Adipocyte (in vitro differentiated cells): ENCODE data around the gene VIPAS39.

Source experiments
- DNase-seq: peaks from one replicate; pipeline ENCODE4 v3.0.0-alpha.2; 2015; ENCODE audit warnings: low read depth
- H3K27me3 ChIP-seq: replicated peaks from 2 replicates; pipeline ENCODE4 v1.7.0; 2013; ENCODE audit warnings: mild to moderate bottlenecking, low read length, moderate library complexity; ENCODE audit not compliant: control insufficient read depth, insufficient read depth
- H3K36me3 ChIP-seq: 2 replicates; pipeline ENCODE4 v1.7.0; 2013; ENCODE audit warnings: low read length, mild to moderate bottlenecking, moderate library complexity; ENCODE audit not compliant: control insufficient read depth, insufficient read depth, severe bottlenecking
- H3K4me1 ChIP-seq: 2 replicates; pipeline ENCODE4 v1.7.0; 2013; ENCODE audit warnings: mild to moderate bottlenecking, low read length, moderate library complexity; ENCODE audit not compliant: control insufficient read depth, insufficient read depth
- H3K4me3 ChIP-seq: 2 replicates; pipeline ENCODE4 v1.7.0; 2013; ENCODE audit warnings: mild to moderate bottlenecking, low read length, moderate library complexity
- H3K9ac ChIP-seq: 2 replicates; pipeline ENCODE4 v1.7.0; 2013; ENCODE audit warnings: mild to moderate bottlenecking, low read length, moderate library complexity
- H3K9me3 ChIP-seq: 2 replicates; pipeline ENCODE4 v1.7.0; 2013; ENCODE audit warnings: mild to moderate bottlenecking, low read length, moderate library complexity; ENCODE audit not compliant: control insufficient read depth

The VIPAS39 gene

DNA sequence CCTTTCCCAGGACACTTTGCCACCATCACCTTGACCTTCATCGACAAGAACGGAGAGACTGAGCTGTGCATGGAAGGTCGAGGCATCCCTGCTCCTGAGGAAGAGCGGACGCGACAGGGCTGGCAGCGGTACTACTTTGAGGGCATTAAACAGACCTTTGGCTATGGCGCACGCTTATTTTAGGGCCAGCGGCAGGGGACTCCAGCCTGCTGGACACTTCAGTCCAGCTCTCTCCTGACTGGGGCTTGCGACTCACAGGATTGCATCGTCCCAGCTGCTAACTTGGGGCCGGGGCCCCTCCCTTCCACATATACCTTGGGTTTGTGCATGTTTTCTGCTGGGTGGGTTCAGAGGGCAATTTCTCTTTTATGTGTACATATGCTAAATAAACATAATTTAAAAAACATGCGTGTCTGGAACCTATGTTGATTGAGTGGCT lies 11.7 kb upstream of the VIPAS39 start:
- peaks cover 54% of the 10 kb centered on the region for H3K36me3 ChIP-seq
- H3K27me3 ChIP-seq, result peaks cover 5% of the 10 kb centered on the region
- H3K4me3 ChIP-seq, result no peak overlapping the region
- DNase-seq, result no peak
- peaks cover under 1% of the 10 kb centered on the region for H3K4me1 ChIP-seq
- no peak overlapping the region for H3K9ac ChIP-seq
- H3K9me3 ChIP-seq, result no peaks in the 10 kb centered on the region

DNA sequence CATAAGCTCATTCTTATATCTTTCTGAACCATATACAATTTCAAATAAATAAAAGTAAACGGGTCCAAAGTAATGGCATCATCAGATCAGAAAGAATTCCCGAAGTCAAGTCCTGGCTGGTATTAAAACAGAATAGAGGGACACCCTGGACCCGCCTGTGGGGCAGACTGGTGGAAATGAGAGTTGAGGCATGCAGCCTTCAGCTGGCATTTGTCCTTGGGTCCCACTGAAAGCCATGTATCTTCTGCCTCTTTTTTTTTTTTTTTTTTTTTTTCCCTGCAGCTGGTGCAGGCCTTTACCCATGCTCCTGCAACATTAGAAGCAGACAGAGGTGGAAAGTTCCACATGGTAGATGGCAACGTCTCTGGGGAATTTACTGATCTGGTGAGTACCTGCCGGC lies 10.4 kb upstream of the VIPAS39 start:
- H3K4me1 ChIP-seq, result no peaks in the 10 kb centered on the region
- H3K9me3 ChIP-seq, result no peaks in the 10 kb centered on the region
- DNase-seq, result no peak
- no peak overlapping the region for H3K9ac ChIP-seq
- peaks cover 5% of the 10 kb centered on the region for H3K27me3 ChIP-seq
- H3K36me3 ChIP-seq, result peaks cover 67% of the 10 kb centered on the region
- H3K4me3 ChIP-seq, result no peak overlapping the region

DNA sequence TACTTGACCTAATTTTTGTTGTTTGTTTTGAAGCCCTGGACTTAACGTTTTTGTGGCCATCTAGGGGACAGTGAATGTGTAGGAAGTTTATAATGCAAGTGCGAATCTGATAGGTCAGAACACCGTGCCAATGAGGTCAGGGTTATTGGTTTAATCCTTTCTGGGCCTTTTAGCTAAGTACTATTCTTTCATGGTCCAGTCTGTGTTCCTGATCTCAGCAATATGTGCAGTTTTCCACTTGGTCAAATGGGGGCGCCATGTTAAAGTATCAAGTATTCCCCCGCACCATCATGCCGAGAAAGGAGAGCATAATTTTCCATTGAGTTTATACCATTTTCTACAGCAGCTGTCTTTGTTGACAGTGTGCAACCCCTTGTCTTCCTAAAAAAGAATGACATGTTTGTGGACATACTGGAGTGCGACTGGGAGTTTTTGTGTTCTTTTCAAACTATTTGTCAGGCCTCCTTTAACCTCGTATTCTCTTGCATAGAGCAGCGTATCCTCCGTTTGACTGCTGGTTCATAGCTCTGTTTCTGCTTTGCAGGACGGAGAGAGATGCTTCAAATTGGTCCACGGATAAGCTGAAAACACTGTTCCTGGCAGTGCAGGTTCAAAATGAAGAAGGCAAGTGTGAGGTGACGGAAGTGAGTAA lies 1.8 kb upstream of the VIPAS39 start:
- Histone ChIP-seq H3K4me1 (peaks cover 21% of the 10 kb centered on the region), H3K4me3 (peak overlapping the region; percentile 100), H3K27me3 (no peaks in the 10 kb centered on the region), H3K9ac (peak overlapping the region; percentile 99), H3K36me3 (peaks cover 42% of the 10 kb centered on the region), H3K9me3 (no peaks in the 10 kb centered on the region)
- peak; percentile 92 for DNase-seq

DNA sequence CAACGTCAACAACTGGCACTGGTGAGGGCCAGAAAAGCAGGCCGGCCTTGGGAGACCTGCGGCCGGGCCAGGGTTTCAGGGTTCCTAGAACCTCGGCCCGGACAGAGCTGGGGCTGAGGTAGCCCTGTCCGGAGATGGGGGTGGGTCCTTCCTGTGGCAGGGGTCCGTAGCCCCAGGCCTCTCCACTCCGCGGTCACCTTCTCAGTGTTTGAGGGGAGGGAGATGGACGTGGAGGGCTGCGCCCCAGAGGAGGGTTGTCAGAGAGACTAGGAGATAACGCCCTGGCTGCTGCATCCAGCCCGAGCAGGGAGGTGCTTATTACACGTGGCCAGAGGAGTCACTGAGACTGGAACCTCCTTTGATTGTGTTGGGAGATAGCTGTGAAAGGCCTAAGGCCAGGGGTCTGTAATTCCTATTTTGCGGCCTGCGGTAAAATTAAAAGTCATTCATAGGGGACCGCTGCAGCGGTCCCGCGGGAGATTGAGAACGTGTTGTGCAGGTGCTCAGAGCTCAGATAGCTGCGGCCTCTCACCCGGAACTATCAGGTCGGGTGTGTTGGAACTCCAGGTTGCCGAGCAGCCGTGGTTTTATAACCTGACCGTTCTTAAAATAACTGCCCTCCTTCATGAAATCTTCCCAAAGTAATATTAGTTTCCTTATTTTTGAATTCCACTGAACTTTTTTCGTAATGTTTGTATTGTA lies 999 bp upstream of the VIPAS39 start:
- H3K9me3 ChIP-seq, result no peaks in the 10 kb centered on the region
- H3K36me3 ChIP-seq, result peaks cover 35% of the 10 kb centered on the region
- DNase-seq, result peak; percentile 57
- H3K4me1 ChIP-seq, result peaks cover 21% of the 10 kb centered on the region
- peak overlapping the region; percentile 99 for H3K9ac ChIP-seq
- no peaks in the 10 kb centered on the region for H3K27me3 ChIP-seq
- H3K4me3 ChIP-seq, result peak overlapping the region; percentile 100

DNA sequence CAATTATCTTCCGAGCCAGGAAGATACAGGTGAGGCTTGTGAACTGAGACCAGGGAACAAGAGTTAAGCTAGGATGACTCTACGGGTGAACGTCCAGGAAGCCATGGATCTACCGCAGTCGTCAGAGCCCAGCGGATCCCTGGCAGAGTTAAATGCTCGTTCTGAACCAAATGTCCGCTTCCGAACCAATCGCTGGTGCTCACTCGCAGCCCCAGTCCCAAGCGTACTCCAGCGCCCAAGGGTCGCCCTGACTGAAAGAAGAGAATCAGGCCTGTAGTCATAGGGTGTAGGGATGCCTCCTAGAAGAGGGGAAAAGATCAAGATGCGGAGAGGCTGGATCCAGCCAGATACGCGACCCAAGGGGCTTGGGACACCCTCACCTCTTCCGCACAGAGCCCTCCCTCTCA lies 283 bp downstream of the VIPAS39 start:
- H3K9me3 ChIP-seq, result no peaks in the 10 kb centered on the region
- peaks cover 21% of the 10 kb centered on the region for H3K4me1 ChIP-seq
- H3K36me3 ChIP-seq, result peaks cover 32% of the 10 kb centered on the region
- peak overlapping the region; percentile 99 for H3K9ac ChIP-seq
- no peaks in the 10 kb centered on the region for H3K27me3 ChIP-seq
- H3K4me3 ChIP-seq, result peak overlapping the region; percentile 100
- DNase-seq, result no peak

DNA sequence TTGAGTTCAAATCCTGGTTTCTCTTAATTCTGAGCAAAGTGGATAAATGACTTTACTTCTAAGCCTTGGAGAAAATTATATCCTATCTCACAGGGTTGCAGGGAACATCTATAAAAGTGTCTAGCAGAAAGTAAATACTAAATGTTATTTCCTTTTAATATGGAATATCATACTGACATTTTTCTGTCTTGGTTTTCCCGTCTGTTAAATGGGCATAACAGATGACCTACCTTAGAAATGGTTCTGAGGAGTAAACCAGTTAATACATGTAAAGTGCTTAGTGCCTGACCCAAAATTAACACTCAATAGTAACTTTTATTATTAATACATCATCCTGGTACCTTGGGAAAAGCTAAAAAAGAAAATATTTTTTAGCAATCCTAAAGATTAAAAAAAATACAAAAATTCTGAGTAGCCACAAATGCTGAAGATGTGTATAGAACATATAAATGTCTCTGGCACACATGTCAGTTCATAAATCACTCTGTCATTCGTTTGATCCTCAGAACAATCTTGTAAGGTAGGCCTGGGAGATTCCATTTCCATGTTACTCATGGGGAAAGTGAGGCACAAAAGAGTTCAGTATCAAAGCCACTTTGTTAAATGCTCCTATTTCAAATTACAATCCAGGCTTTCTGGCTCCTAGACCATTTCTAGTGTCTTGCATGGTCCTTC lies 1.3 kb downstream of the VIPAS39 start:
- H3K27me3 ChIP-seq, result no peaks in the 10 kb centered on the region
- H3K4me1 ChIP-seq, result peaks cover 21% of the 10 kb centered on the region
- H3K4me3 ChIP-seq, result peak overlapping the region; percentile 100
- H3K9ac ChIP-seq, result peak overlapping the region; percentile 99
- no peak for DNase-seq
- H3K9me3 ChIP-seq, result no peaks in the 10 kb centered on the region
- peaks cover 32% of the 10 kb centered on the region for H3K36me3 ChIP-seq

DNA sequence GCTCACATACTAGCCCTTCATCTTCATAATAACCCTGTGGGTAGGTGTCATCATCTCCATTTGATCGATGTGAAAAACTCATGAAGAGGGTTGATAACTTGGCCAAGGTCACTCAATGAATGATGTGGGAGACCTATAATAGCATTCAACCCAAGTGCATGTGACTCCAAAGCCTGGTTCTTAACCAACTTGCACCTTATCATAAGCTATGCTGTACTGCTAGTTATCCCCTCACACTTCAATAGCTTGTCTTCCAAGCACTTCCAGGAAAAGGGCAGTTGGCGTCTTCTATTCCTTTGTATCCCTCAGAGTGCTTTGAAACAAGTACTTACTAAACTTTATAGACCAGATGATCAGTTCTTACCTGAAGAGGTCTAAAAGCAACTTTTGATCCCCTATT lies 15.2 kb downstream of the VIPAS39 start:
- H3K9ac ChIP-seq, result no peak overlapping the region
- H3K36me3 ChIP-seq, result peaks cover 70% of the 10 kb centered on the region
- no peaks in the 10 kb centered on the region for H3K27me3 ChIP-seq
- H3K9me3 ChIP-seq, result no peaks in the 10 kb centered on the region
- H3K4me3 ChIP-seq, result no peak overlapping the region
- DNase-seq, result no peak
- no peaks in the 10 kb centered on the region for H3K4me1 ChIP-seq

DNA sequence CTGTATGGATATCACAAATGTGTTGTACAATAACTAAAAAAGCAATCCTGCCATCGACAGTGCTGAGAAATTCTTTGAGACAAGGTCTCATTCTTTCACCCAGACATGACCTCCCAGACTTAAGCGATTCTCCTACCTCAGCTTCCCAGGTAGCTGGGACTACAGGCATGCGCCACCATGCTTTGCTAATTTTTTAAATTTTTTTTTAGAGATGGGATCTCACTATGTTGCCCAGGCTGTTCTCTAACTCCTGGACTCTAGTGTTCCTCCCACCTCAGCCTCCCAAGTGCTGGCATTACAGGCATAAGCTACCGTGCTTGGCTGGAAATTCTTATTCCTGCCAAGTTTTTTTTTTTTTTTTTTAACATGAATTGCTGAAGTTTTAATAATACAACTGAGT lies 17.5 kb downstream of the VIPAS39 start:
- no peaks in the 10 kb centered on the region for H3K27me3 ChIP-seq
- H3K9me3 ChIP-seq, result no peaks in the 10 kb centered on the region
- peaks cover 81% of the 10 kb centered on the region for H3K36me3 ChIP-seq
- DNase-seq, result no peak
- no peaks in the 10 kb centered on the region for H3K4me1 ChIP-seq
- no peak overlapping the region for H3K4me3 ChIP-seq
- no peak overlapping the region for H3K9ac ChIP-seq

DNA sequence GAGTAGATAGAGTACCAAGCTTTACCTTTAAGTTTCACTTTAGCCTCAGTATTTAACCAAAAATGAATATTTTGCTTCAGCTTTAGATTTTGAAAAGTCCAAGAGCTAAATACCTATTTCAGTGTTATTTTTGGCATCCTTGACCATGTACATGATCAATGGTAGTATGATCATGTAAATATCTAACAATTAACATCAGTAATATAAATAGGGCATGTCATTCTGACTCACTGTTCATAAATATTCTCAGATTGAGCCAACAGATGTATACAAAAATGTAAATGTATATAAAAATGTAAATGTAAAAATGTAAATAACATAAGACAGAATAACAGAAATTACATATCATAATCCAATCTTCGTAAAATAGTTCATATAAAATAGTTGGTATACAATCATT lies 18.8 kb downstream of the VIPAS39 start:
- H3K27me3 ChIP-seq, result no peaks in the 10 kb centered on the region
- DNase-seq, result no peak
- no peaks in the 10 kb centered on the region for H3K4me1 ChIP-seq
- no peak overlapping the region for H3K9ac ChIP-seq
- peaks cover 82% of the 10 kb centered on the region for H3K36me3 ChIP-seq
- no peak overlapping the region for H3K4me3 ChIP-seq
- no peaks in the 10 kb centered on the region for H3K9me3 ChIP-seq

DNA sequence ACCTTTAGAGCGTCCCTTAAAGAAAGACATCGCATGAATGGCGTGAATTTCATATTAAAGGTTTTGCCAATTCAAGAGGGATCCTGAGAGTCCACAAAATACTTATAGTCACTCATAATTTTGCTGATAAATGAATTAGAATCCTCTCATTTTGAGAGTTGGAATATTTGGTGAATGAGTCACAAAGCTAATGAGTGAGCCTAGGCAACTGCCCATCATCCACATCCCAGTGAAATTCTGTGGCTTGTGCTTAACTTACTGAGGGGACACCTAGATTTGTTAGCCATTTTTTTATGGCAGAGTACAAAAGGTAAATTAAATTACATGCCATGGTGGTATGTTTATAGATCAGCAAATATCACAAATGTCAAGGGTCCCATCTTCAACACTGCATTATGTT lies 21.4 kb downstream of the VIPAS39 start:
- Histone ChIP-seq H3K36me3 (peaks cover 81% of the 10 kb centered on the region), H3K9ac (no peak overlapping the region), H3K4me1 (no peaks in the 10 kb centered on the region), H3K27me3 (no peaks in the 10 kb centered on the region), H3K9me3 (no peaks in the 10 kb centered on the region), H3K4me3 (no peak overlapping the region)
- no peak for DNase-seq

DNA sequence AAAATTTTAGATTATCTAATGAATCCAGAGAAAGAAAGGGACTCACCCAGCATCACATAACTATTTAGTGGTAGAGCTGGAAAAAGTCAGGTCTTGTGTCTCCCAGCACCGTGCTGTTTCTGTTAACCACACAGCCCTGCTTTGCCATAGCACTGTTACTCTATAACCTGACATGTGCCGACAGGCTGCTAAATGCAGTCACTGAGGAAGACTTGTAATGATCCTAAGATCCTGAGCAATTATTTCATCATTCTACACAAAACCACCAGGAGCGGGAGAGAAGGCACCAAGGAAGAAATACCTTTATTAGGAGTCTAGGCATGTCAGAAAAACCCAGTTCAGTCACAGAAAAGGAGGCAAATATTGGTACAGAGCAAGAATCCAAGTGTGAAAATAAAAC lies 31.0 kb downstream of the VIPAS39 start:
- H3K9me3 ChIP-seq, result no peaks in the 10 kb centered on the region
- peaks cover 5% of the 10 kb centered on the region for H3K4me1 ChIP-seq
- no peak overlapping the region for H3K9ac ChIP-seq
- peaks cover 75% of the 10 kb centered on the region for H3K36me3 ChIP-seq
- H3K4me3 ChIP-seq, result no peak overlapping the region
- H3K27me3 ChIP-seq, result no peaks in the 10 kb centered on the region
- DNase-seq, result no peak
